ENCODE measurements around the gene UBL4A. TPM values are rescaled to one million over a fixed set of nuclear protein-coding genes. Genes with fewer than 3 reads are reported as not detected.

The UBL4A gene
- total and polyA plus RNA-seq, 12 donors: 18.3 to 95.6 (median 51.6) TPM

DNA sequence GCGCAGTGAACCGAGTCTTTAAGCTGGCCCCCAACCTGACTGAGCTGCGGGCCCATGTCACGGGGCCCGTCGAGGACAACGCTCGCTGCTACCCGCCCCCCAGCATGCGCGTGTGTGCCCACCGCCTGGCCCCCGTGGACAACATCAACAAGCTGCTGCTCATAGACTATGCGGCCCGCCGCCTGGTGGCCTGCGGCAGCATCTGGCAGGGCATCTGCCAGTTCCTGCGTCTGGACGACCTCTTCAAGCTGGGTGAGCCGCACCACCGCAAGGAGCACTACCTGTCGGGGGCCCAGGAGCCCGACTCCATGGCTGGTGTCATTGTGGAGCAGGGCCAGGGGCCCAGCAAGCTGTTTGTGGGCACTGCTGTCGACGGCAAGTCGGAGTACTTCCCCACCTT, 26.1 kb downstream of the UBL4A start:
- Histone ChIP-seq H3K36me3 (replicated peaks in 1 of 2) (peaks cover 0 to 14% of the 10 kb centered on the region in 2 donors), H3K27me3 (no peaks in the 10 kb centered on the region), H3K4me1 (replicated peaks in 1 of 2) (no peaks in the 10 kb centered on the region), H3K9me3 (replicated peaks in 1 of 3) (no peaks in the 10 kb centered on the region), H3K27ac (no peak overlapping the region), H3K4me3 (no peak overlapping the region)
- TF ChIP-seq CTCF (IDR thresholded peaks at IDR 0.05) (no peak), POLR2A (IDR thresholded peaks at IDR 0.05) (no peak)
- WGBS, 4 donors: 82 to 100% (median 87%) methylated on average over 1 to 26 of the region's 26 CpGs
- peak in 1 of 7 donors; percentile 57 for DNase-seq
- intact Hi-C loops (cut with DNase I): no loop called here

GRCh38 chrX:154459832-154460231, 26.6 kb downstream of the UBL4A start:
- Histone ChIP-seq H3K27me3 (no peaks in the 10 kb centered on the region), H3K27ac (peak overlapping the region in 1 of 5 donors; percentile 20), H3K4me3 (no peak overlapping the region), H3K4me1 (replicated peaks in 1 of 2) (no peaks in the 10 kb centered on the region), H3K9me3 (replicated peaks in 1 of 3) (no peaks in the 10 kb centered on the region), H3K36me3 (replicated peaks in 1 of 2) (peaks cover 0 to 9% of the 10 kb centered on the region in 2 donors)
- no peak for DNase-seq
- WGBS, 4 donors: 61 to 82% (median 73%) methylated on average over 7 to 14 of the region's 14 CpGs
- intact Hi-C loops (cut with DNase I): no loop called here
- TF ChIP-seq CTCF (IDR thresholded peaks at IDR 0.05) (no peak), POLR2A (IDR thresholded peaks at IDR 0.05) (no peak)

GRCh38 chrX:154458954-154459778, 27.2 kb downstream of the UBL4A start:
- Histone ChIP-seq H3K27me3 (no peaks in the 10 kb centered on the region), H3K4me1 (replicated peaks in 1 of 2) (no peaks in the 10 kb centered on the region), H3K27ac (peak overlapping the region in 2 of 5 donors; percentile 16 to 66), H3K9me3 (replicated peaks in 1 of 3) (no peaks in the 10 kb centered on the region), H3K4me3 (peak overlapping the region in 2 of 4 donors; percentile 34 to 66), H3K36me3 (replicated peaks in 1 of 2) (peaks cover 0 to 2% of the 10 kb centered on the region in 2 donors)
- TF ChIP-seq CTCF (IDR thresholded peaks at IDR 0.05) (no peak), POLR2A (IDR thresholded peaks at IDR 0.05) (no peak)
- 10 to 66% (median 45%) methylated on average over 5 to 15 of the region's 15 CpGs for WGBS, 4 donors
- peak in 6 of 7 donors; percentile 55 to 76 (median 66) for DNase-seq
- intact Hi-C loops (cut with DNase I): no loop called here

GRCh38 chrX:154458116-154458953, 28.1 kb downstream of the UBL4A start, which contains the start of gene PLXNA3:
PLXNA3 (plus strand) TSS chrX:154458281; CDS start chrX:154460184, 1,903 bp downstream.
- Histone ChIP-seq H3K4me3 (peak within 1 kb of the TSS in 2 of 4 donors; percentile 34 to 66), H3K27ac (peak within 1 kb of the TSS in 2 of 5 donors; percentile 66 to 84), H3K4me1 (replicated peaks in 1 of 2) (no peaks in the 10 kb centered on the region), H3K27me3 (no peaks in the 10 kb centered on the region), H3K36me3 (replicated peaks in 1 of 2) (no peaks in the 10 kb centered on the region), H3K9me3 (replicated peaks in 1 of 3) (no peaks in the 10 kb centered on the region)
- intact Hi-C loops (cut with DNase I): no loop called here
- DNase-seq: peak in 3 of 7 donors; percentile 33 to 62 (median 40)
- TF ChIP-seq CTCF (IDR thresholded peaks at IDR 0.05): no peak
- TF ChIP-seq POLR2A (IDR thresholded peaks at IDR 0.05): peak; percentile 55 to 79
- WGBS, 4 donors: 0 to 44% (median 15%) methylated on average over 2 to 61 of the region's 88 CpGs
